A172 (cell line): ENCODE data around the gene SKAP2. TPM values are rescaled to one million over a fixed set of nuclear protein-coding genes. Genes with fewer than 3 reads are reported as not detected.
A peak's percentile ranks its signal among the peaks of the same experiment; 100 is the strongest.

Experiments used
- DNase-seq: peaks from one replicate; pipeline ENCODE4 v3.0.0-alpha.2; 2015; ENCODE audit warnings: low spot score
- total RNA-seq: library from RNA; depleted of rRNA; stranded (reverse); fragments of >200 nt; shearing (Covaris generic); gene quantifications from 2 replicates; pipeline ENCODE4 v1.2.3, GENCODE V29; 2014; rRNA removed

The SKAP2 gene
- total RNA-seq, 1 experiment from 2014 or later = 36.4 TPM

DNA sequence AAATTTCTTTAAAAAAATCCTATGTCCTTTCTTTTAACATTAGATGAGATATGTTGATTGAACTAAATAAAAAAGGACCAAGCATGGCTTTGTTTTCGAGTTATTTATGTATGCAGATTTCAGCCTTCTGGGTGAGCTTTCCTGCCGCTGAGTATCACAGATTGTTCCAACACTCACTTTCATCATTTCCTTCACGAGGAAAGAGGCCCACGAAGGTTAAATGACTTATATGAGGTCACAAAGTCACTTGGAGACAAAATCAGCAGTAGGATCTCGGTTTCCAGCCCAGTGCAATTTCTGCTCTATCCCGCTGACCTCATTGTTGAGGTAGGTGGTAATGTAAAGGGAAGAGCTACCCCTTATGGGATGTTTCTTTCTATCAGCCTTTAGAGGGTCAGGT is 226.8 kb downstream of the SKAP2 start:
- DNase-seq = no peak

DNA sequence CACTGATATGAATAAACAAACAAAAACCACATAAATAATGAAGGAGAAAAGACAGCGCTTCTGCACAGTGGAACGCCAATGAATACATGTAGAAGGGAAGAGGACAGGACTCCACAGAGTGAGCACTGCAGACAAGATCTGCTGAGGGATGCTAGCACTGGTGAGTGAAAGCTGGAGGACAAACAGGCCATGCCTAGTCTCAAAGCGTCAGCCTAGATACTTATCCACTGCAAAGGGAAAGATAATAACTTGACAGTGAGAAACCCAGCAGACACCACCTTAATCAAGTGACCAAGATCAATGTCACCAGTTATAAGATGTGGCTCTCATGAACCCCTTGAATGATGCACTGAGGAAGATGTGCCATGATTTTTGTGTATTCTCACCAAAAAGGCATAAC is 227.6 kb downstream of the SKAP2 start:
- no peak for DNase-seq

DNA sequence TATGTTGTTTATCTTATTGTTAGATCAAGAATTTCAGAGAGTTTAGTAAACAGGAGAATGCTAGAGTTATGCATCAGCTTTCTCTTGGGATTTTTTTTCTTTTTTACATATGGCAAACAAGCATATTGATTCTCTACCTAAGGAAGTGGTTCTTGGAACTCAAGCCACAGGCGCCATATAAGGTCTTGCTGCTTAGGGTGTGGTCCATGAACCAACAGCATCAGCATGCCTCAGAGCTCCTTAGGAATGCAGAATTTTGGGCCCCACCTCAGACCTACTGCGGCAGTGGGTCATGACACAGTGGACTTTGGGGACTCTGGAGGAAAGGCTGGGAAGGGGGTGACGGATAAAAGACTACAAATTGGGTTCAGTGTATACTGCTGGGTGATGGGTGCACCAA is 230.8 kb downstream of the SKAP2 start:
- DNase-seq = peak; percentile 41

DNA sequence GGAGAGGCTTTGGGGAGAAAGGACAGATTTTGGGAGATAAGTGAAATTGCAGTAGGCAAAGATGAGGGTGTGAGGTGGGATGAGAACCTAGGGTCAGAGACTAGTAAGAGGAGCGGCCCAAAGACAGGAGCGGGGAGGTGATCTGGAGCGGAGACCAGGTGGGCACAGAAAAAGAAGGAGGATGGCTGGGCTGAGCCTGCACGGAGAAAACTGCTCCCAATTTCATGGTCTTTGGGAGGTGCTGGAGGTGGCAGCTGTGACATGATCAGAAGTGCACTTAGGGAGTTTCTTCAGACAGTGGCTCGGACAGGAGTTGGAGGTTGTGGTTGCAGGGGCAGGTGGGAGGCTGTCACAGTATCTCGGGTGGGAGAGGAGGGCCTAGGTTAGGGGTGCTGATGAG is 232.8 kb downstream of the SKAP2 start:
- no peak for DNase-seq

DNA sequence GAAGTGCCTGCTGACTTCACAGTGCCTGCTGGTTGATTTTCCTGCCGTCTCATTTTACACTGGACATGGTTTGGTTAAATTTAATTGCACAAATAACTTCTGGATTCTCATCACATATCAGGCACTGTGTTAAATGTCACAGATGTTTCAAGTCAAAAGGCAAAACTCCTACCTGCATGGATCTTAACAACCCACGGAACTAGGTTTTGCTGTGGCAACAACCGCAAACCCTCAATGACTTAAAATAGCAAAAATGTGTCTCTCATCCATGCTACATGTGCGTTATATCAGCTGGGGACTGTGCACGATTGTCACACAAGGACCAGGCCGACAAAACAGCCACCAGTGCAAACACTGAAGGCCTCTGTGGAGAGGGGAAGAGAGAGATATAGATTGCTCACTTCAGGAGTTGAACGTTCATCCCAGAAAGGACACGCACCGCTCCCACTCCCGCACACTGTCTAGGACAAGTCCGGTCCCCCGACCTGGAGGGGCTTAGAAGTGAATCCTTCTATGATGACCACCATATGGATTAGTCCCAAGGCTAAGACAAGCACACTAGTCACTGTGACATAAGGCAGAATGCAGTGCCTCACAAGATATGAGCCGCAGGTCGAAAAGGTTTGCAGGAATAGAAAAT is 233.3 kb downstream of the SKAP2 start:
- no peak for DNase-seq

DNA sequence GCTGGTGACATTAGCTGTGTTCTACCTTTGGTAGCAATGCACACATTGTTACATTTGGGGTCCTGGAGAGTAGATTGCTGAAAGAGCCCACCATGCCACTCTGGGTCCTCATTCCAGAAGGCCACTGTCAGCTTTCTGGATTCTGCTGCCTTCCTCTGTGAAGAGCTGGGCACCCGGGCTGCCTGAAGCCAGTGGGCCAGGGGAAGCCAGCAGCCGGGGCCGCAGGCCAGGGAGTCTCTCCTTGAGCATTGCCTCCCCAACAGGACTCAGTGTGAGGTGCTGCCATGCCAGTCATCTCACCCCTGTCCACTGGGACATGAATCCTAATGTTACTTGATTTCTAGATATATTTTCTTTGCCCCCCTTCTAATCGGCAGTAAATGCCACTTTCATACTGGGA is 234.0 kb downstream of the SKAP2 start:
- DNase-seq = no peak

DNA sequence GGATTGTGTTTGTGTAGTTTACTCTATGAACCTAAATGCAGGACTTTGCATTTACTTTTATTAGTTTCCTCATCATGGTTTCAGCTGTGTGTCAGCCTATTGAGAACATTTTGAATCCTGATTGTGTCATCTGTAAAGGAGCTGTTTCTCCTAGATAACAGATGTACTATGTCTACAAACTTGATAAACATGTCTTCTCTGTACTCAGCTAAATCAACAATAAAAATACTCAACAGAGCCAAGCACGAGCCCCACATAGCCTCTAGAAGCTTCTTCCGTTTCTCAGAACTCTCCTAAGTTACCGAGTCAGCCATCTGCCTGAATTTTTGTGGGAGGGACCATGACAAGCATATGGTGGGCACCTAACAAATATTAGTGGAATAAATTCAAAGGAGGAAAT is 234.7 kb downstream of the SKAP2 start:
- no peak for DNase-seq

DNA sequence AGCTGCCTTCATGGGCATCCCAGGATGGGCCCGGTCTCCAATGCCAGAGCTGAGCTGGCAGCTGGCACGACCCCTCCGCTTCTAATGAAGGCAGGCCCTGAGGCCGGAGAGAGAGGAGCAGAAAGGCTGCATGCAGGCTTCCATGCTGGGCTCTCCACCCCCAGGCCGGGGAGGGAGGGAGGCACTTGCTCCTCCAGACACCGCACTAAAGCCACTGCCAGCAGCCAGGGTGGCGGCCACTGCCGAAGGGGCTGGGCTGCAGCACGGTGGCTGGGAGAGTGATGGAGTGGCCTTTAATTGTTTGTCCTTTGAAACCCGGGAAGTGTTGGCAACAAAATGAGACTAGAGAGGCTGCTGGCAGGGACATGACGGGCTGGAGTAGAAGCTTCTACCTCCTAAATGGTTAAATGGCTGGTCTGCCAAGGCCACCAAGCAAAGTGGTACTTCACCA is 236.5 kb downstream of the SKAP2 start:
- no peak for DNase-seq

DNA sequence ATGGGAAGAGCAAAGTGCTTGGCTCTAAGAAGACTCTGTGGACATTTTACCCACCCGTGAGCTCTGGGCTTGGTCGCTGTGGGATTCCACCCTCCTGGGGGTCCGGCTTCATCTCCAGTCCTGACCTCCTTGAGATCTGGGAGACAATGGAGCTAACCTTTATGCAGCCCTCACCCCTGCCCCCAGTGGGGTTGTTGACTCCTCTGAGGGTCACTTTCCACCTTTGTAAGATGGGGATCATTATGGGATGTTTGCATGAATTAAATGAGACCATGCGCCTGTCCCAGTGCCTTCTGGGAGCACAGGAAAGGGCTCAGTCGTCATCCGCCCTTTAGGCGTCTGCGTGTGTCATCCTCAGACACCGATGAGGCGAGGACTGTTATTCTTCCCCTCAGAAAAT is 237.2 kb downstream of the SKAP2 start:
- no peak for DNase-seq

DNA sequence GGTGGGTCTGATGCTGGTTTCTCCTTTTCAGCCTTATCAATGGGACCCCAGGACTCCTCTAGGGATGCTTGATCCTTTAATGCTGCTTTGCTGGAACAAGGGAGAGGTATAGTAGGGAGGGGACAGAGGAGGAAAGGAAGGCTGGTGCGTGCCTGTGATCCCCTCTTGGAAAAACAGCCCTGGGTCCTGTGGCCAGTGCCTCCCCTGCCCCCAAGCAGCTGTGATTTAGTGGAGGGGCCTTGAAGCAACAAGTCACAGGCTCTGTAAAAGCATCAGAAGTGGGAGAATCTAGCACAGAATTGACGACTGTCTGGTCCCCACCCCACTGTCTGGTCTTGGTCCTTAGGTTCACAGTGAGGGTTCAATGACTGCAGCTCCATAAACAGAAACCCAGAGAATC is 237.7 kb downstream of the SKAP2 start:
- DNase-seq = no peak

DNA sequence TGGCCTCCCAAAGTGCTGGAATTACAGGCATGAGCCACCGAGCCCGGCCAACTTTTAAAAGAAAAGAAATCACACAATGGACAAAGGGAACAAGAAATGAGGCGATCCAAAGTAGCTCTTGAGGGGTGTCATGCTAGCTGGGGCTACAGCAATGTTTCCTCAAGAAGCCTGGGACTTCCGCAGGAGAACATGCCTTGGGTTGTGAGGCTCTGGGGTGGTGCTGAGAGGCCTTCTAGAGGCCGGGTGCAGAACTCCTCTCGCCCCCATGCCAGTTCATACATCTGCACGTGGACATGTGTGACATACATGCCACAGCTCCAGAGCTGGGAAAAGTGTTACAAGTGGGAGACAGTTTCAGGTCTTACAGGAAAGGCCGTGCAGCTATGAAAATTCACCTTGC is 238.2 kb downstream of the SKAP2 start:
- no peak for DNase-seq

DNA sequence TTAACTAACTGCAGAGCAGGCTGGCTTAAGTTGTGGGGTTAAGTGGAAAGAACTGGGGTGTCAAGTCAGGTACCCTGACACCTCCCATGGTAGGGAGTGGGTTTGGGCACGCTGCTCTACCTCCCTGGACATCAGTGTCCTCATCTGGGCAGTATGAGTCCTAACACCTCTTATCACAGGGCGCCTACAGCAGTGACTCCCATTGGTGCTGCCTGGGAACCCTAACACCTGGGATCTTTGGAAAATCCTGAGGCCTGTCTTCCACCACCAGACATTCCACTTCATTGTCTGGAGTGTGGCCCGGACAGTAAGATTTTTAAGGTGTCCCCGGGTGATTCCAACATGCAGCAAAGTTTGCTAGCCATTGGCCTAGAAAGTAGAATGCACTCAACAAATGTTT is 239.1 kb downstream of the SKAP2 start:
- DNase-seq = no peak

DNA sequence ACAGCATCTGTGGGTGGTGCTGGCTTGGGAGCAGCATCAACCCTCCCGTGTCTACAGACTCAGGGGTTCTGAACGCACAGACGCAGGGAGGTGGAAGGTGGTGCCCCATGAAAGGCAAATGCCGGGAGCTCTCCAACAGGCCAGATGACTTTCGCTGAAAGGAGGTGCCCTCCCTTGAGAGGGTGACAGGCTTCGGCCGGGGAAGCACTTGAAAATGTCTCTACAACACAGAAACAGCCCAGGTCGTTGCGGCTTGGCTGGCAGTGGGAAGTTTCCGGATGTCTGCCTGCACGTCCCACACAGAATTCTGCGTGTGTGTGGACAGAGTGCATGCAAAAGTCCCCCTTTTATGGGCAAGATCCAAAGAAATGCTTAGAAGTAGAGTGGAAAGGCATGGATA is 239.6 kb downstream of the SKAP2 start:
- DNase-seq = no peak

DNA sequence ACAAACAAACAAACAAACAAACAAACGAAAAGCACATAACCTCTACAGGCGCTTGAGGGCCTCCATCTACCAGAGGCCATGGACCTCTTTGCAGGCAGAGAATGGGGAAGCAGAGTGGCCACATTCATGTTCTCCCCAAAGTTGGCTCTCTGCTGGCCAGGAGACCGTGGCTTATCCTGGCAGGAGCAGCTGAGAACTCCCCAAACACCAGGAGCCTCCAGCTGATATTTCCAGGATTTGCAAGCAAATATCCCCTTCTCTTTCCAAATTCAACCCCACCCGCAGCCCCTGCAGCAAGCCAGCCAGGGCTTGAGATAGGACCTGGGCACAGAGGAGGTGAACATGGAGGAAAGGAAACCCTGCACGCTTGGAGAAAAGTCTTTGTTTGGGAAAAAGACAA is 240.0 kb downstream of the SKAP2 start:
- DNase-seq = no peak

DNA sequence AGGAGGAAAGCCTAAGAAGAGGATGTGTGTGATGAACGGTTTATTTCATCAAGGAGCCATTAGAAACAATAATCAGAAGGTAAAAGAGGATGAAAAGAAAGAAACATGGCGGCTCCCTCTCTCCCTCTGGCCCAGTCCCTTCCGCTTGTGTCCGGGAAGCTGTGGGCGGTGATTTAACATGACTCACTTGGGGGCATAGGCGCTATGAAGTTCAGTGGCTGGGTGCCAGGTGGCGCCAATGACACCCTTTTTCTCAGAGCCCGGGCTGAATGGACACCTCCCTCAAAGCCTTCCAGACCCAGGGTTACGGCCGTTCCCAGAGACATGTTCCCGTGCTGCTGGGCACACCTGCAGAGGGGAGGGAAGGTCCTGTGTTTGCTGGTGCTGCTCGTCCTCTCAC is 244.0 kb downstream of the SKAP2 start:
- peak; percentile 72 for DNase-seq

DNA sequence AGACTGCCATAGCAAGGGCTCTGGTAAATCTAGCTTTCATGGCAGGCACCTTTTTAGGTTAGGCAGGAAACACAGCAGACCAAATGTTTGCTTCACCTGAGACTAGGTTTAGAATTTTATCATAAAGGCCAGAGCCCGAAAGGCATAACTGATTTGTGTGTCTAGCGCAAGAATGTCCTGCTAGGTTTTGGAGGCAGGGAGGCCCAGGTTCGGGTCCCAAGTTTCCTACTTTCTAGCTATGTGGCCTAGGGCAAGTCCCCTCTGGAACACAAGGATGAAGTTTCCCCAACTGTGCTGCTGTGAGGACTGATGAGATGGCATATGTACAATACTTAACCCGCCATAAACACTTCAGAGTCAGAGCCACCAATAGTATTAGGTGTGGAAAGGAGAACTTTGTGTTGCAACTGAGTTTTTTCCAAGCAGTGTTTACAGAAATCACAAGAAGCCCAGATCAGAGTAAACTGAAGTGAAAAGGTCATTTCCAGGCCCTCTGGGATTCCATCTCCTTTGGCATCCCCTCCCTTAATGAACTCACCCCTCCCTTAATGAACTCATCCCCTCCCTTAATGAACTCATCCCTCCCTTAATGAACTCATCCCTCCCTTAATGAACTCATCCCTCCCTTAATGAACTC is 244.9 kb downstream of the SKAP2 start:
- no peak for DNase-seq

DNA sequence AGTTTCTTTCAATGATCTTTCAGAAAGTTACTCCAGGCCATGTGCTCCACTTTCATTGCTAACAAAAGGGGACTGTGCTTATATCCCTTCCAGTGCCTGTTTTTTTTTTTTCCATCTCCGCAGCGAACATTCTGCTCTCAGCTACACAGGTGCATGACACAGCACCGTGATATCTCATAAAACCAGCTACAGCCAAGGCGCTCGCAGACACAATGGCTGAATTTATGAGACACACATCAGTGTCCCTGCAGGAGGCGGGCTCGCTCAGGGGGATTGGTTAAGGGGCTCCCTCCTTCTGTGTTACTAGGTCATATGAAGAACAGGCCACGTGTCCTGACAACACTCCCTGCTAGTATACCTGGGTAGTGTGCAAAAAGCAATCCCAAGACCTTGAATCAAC is 245.5 kb downstream of the SKAP2 start:
- no peak for DNase-seq

DNA sequence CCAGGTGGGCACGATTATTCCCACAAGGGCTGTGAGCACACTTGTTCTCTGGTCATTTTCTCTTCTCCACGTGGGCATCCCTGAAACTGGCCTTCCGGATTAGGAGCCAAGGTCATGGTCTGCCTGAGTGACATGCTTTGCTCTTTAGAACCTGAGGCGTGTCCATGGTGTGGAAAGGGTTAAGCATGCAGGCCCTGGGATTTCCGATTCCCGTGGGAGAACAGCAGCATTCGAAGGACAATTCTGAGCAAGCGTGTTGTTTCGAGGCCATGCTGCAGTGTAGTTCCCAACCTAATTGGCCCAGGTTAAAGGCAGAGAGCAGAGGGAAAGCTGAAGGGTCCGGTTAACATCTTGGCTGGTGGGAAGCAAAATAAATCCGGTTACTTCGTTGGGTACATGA is 245.9 kb downstream of the SKAP2 start:
- no peak for DNase-seq

Other genes with a start within 250 kb of the SKAP2 start
- 0.34 TPM in 1 of 2 replicates, not detected in the other for gene HOXA1, start 231.4 kb upstream of the SKAP2 start, total RNA-seq
- 0.17 TPM in 1 of 2 replicates, not detected in the other for gene HOXA2, start 238.1 kb upstream of the SKAP2 start, total RNA-seq